NCI-H460 (cell line): Measurements from ENCODE around the gene CTR9. TPM values are rescaled to one million over a fixed set of nuclear protein-coding genes. Genes with fewer than 3 reads are reported as not detected.

Experiments
- DNase-seq: peaks from one replicate; pipeline ENCODE4 v3.0.0-alpha.2; 2016; ENCODE audit warnings: low read depth; ENCODE audit errors: extremely low read depth
- total RNA-seq: library from RNA; depleted of rRNA; stranded (reverse); fragments of >200 nt; shearing (Covaris generic); gene quantifications from 2 replicates; pipeline ENCODE4 v1.2.3, GENCODE V29; 2014

The CTR9 gene
- total RNA-seq, 1 experiment from 2014 or later = 12.2 TPM

DNA sequence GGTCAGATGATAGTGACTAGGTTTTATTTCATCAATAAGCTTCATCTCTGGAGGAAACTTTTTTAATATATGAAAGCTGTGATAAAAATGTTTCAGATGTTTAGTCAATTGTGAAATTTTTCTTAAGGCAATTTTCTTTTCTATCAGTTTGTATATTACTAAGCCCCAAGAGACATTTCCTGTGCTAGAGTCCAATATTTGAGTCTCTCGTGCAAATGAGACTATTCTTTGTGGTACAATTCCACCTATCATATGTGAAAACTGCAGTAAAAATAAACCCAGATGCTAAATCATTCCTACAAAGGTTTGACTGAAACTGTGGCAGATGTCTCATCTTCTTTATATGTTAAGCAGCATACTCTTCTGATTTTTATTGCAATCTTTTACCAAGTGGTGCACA is 28.0 kb downstream of the CTR9 start:
- no peak for DNase-seq

DNA sequence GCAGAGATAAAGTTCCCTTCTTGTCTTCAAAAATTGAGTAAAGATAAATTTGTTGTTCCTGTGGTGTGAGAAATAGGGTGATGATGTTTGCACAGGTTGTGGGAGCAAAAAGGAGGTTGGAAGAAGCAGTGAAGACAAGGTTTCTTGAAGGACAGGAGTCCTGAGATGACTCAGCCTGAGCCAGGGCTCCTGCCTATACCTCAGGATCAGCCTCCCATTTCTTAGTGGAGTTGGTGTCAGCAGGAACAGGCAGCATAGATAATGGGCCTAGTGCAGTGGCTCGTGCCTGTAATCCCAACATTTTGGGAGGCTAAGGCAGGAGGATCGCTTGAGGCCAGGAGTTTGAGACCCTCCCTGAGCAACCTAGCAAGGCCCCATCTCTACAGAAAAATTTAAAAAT is 29.0 kb downstream of the CTR9 start:
- no peak for DNase-seq

DNA sequence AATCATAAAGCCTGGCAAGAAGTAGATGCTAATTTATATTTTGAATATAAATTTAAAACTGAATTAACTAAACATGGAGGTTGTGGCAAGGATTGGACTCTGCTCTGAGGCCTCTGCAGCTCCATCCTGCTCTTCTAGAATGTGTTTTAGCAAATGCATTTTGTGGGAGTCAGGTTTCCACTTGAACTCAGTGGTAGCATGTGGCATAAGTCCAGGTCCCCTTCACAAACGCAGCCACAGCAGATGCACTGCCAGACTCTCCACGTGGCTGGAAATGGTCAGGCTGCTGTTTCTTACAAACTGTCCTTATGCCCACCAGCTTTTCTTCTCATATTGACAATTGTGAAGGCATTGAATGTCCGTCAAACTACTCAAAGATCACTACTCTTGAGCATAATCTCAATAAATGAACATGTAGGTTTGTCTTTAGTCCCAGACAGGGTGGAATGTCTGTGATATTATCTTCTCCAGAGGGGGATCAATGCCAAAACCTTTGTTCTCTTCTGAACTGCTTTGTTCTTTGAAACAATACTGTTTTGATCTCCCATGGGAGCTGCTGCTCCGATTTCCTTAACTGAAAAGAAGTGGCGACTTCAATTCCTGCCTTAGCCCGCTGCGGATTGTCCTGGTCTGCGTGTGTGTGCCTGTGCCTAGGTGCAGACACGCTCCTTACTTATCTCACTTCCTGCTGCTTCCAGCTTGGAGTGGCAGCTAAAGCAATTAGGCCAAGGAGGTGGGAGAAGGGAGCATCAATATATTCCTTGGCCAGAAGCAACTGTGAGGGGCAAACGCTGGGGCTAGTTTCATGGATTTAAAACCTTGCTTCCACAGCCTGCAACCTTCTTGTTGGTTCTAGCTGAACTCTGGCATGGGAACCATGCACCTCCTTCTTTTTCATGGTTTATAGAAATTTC is 33.4 kb downstream of the CTR9 start:
- no peak for DNase-seq

DNA sequence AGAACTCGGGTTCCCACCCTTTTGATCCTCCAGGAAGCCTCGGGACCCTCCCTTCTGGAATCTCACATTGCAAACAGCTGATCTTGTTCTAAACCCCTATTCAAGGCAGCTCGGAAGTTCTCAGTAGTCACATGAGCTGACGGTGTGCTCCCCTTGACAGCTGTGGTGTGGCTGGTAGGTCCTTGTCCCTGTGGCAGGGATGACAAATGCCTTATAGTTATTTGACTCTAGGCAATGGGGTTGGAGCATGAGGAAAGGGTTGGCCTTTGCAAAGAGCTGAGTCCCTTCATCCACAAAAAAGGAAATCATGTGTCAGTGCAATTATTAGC is 34.1 kb downstream of the CTR9 start:
- DNase-seq = no peak

DNA sequence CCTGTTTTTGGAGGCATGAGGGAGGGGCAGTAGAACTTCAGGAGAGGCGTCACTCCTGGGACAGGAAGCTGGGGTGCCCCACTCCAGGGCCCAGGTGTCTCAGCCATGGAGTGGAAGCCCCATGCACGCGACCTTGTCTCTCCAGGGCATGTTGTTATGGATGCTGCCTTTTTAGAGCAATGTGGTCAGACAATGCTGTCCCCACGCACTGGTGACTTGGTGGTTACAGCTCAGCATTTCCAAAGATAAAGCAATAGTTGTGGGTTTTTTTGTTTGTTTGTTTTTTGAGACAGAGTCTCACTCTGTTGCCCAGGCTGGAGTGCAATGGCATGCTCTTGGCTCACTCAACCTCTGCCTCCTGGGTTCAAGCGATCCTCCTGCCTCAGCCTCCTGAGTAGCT is 35.4 kb downstream of the CTR9 start:
- DNase-seq = no peak

DNA sequence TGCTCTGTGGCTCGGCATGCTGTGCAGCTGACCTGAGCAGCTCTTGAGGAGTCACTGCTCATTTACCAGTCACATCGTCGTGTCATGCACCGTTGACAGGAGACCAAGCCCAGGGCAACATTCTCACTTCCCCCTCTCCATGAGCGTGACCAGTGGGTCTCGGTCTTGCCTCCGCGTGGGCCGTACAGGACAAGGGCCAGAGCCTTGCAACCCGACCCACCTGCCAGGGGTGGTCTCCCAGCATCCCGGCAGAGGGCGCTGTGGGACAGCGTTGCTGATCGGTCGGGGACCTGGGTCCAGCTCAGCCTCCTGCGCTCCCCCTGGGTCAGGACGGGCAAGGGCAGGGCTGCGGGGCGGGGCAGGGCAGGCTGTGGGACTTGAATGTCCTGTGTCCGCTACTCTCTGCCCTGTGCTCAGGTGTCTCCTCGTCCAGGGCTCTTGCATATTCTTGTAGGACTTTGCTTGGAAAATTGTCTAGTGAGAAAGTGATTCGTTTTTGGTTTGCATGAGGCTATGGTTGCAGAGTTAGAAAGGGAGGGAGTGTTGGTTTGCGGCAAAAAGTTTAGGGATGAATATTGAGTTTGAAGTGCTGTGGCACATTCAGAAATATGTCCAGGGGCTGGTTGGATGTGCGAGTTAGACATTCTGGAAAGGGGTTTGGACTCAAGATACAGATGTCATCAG is 41.5 kb downstream of the CTR9 start:
- DNase-seq = peak; percentile 73

DNA sequence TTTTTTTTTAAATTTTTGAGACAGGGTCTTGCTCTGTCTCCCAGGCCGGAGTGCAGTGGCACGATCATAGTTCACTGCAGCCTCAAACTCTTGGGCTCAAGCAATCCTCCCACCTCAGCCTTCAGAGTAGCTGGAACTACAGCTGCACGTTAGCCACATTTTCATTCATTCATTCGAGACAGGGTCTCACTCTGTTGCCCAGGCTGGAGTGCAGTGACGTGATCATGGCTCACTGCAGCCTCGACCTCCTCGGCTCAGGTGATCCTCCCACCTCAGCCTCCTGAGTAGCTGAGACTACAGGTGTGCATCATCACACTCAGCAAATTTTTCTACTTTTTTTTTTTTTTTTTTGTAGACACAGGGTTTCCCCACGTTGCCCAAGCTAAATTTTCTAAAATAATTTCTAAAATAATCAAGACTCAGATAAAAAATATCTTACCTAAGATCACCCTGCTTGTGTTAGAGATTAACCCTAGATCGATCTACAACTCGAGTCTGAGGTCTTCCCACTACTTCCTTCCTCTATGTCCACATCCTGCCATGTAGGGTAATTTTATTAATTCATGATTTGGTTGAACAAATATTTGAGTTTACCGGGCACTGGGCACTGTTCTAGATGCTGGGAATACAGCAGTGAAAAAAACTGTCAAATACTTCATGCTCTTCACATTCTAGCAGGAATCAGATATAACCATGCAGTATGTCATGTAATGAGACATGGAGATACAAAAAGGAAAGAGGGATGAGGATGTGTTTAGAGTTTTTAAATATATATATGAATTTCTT is 42.6 kb downstream of the CTR9 start:
- DNase-seq = no peak

DNA sequence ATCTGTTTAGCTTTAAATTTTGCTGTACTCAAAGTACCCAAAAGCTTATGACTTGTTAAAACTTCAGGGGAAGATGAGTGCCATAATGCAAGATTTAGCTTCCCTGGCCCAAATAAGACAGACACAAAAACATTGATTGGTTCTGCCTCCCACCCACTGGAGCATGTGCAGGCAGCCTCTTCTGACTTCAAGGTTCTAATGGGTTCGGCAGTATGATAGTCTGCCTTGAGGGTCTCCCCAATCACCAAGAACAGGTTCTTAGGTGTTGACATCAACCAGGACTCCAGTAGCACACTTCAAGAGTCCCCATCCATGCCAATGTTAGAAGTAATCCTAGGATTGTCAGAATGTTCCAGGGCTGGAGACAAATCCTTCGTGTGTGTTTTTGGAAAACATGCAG is 45.1 kb downstream of the CTR9 start:
- no peak for DNase-seq

DNA sequence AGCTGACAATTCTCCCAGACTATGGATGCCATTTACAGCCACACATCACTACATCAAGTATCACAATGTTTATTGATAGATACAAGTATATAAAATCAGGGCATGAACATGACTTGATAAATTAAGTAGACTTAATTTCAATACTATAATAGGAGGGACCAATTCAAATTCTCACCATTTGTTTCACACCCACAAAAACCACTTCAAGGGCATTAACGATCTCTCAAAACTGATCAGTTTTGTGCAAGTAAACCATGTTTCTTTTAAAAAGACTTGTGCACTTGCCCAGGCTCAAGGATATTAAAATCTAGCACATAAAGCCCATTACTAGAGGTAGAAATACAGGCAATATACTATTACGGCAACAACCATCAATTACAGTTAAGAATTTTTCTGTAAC is 46.0 kb downstream of the CTR9 start:
- no peak for DNase-seq

DNA sequence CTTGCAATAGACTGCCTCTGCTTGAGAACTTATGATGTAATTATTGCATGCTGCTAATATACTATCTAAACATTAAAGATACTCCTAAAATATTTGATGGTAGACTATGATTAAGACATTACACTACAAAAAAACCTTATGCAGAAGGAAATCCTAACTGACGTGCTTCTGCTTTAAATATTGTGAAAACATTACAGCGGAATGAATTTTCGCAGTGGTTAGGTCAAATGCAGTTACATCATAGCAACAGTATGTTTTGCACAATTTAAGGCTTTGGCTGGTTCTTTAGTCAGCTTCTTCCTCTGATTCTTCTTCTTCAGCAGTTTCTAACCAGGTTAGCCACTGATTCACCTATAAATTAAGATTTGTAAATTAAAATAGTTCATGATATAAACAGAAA is 46.5 kb downstream of the CTR9 start:
- no peak for DNase-seq

DNA sequence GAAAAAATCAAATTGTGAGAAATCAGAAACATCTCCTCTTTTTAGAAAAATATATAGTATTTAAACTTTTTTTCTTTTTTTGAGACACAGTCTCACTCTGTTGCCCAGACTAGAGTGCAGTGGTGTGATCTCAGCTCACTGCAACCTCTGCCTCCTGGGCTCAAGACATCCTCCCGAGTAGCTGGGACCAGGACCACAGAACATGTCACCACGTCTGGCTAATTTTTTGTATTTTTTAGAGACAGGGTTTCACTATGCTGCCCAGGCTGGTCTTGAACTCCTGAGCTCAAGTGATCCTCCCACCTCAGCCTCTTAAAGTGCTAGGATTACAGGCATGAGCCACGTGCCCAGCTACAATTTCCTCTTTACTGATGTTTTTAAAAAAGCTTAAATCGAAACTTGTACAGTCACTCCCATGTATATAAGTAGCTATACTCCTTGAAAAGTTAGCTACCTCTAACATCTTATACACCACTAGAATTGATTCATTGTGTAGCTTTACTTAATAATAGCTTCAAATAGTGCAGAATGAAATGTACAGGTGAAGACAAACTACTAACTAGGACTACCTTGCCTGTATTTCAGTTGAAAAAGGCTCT is 47.4 kb downstream of the CTR9 start:
- DNase-seq = no peak

DNA sequence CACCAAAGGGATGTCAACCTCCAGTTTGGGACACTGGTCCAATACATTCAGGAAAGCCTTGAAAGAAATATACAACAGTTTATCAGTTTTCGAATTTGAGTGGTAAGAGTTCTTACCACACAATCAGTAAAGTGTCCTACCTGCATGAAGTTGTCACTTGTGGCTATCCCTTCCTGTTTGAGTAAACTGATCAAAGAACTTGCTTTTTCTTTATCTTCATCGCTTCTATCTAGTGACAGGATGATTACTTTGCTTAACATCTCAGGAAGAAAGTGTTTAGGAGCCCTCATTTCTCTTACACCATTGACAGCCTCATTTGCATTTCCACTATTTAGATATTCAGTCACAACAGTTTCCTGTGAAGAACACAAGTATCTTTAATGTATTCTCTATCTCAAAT is 49.2 kb downstream of the CTR9 start:
- no peak for DNase-seq

DNA sequence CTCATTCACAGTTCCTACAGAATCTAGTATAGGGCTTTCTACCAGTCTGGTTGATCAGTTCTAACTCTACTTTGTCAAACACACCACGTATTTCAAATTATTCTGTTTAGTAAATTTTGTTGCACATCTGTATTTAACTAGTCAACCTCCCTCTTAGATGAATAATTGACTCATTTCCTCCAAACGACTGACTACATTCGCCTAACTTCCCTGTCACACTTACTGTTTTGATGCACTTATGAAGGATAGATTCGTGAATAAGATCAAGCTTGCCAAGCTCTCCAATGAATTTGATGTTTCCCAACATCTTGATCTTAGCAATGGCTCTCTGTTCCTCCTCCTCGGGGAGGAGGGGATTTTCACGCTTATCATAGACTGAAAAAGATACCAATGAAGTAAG is 52.6 kb downstream of the CTR9 start:
- DNase-seq = no peak

DNA sequence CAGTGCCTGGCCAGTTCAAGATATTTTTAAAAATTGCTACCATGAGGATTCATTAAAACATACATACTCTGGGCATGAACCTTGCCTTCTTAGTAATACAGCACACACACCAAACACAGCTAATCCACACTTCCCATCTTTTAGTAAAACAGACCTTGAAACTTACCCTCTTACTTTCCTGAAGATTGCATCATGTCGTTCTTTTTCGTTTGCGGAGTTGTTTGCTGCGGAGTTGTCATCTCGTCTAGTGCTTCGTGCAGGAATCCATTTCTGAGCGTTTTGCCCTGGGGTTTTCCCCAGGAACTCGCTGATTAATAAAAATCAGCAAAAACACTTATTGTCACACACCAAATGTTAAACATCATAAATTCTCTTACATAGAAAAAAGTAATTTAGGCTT is 54.7 kb downstream of the CTR9 start:
- no peak for DNase-seq

DNA sequence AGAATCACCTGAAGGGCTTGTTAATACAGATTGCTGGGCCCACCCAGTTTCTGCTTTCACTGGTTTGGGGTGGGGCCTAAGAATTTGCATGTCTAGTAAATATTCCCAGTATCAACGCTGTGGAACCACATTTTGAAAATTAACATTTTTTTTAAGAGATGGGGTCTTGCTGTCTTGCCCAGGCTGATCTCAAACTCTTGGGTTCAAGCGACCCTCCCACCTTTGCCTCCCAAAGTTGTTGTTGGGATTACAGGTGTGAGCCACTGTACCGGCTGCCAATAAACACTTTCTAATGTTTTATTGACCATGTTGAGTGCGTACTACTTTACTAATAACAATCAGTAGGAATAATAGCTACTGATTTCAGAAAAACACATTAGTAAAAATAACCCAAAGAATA is 55.2 kb downstream of the CTR9 start:
- no peak for DNase-seq

DNA sequence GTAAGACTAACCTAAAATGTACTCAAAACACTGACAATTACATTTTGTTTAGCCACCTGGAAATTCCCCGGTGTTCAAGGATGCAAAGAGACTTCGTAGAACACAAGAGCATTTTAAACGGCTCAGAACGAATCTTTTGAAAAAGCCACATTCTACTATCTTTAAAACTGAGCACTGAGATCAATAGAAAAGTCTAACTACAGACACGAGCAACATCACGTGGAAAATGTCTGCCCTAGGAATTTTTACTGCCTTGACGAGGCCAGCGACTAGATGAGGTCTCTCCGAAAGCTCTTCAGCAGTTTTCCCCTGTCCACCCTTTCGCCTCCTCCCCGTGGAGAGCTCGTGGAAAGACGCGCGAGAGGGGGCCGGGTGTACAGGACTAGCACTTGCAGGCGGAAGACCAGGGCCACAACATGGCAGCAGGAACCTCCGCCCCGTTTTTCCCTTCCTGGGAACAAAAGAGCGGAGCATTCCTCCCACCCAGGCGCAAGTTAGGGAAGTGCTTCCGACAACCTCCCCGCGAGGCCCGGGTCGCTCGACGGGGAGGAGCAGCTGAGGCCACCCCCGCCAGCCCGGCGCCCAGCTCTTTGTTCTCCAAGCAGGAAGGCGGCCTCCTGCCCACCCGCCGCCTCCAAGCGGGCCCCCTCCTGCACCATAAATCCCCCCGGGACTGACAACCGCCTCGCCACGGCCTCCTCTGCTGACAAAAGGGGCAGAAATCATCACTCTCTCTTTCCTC is 56.6 kb downstream of the CTR9 start:
- DNase-seq = no peak

DNA sequence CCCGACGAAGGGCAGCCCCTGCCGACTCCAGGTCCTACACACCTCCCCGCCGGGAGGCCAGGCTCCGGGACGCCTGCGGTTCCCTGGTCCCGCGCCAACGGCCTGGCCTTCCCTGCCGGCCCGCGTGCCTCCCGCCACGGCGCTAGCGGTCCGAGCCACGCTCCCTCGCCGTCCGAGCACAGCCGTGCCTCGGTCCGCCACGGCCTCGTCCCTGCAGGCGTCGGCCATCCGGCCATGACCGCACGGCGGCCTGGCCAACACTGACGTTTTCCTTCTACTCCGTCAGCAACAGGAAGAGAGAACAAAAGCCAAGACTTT is 57.1 kb downstream of the CTR9 start:
- no peak for DNase-seq

DNA sequence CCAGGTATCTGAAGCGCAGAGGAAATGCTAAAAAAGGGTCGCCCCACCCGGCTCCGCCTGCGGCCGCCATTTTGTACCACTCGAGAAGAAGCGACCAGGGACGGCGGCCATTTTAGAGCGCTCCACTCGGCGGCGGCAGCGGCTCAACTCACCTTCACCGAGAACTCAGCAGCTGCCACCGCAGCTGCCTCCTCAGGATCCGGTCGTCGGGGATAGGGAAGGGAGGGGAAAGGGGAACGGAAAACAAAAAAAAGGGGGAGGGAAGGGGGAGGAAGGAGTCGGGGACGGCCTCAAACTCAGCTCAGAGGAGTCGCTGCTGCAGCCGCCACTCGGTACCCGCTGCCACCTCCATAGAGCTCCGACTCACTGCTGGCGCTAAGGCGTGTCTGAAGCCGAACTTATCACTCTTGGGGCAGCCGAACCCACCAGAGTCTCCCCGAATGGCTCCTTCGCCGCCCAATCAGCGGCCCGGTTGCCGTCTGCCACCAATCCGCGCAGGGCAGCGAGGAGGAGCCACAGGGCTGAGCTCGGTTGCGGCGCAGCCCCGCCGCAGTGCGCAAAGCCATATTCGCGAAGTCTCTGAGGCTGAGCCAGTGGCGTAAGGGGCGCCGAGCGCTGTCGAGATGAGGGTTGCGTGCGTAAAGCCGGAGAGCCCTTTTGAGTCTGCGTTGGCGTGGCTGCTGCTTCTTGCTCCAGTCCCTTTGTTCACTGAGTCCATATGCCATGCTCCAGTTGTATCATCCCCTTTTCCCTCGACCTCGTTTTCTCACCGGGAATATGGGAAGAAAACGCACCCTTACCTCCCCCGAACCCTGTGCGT is 57.7 kb downstream of the CTR9 start, which contains the start of gene EIF4G2:
EIF4G2 (minus strand) TSS at position 374 of the 820 bp plus-strand sequence.
- peak; percentile 96 for DNase-seq

DNA sequence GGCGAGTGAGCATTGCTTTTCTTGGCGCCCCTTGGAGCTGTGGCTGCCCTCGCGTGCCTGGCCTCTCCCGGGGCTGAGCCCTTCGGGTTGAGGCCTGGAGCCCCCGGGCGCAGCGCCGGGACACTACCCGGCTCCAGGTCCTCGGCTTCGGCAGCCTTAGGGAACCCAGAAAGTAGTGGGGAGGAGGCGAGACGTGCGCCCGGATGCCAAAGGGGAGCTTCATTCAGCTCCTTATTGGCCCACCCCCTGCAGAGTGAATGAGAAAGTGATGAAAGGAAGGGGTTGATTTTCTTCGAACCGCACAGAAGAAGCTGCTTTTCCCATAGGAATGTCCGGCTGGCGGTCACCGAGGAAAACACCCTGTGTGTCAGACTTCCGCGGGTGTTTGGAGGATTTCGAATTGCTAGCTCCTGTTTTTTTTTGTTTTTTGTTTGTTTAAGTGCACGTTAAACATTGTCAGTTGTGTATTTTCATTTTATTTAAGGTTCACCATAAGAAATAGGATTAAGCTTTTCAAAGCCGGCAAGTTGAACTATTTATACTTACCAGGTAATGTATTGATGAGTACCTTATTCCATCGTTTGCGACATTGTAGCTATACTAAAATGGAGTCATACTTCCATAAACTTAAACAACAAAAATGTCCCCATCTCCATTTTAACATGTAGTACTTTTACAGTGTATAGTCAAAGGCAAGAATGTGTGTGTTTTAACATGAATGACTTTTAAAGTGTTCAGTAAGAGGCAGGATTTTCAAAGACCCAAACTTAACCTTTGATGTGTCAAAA is 58.5 kb downstream of the CTR9 start:
- peak; percentile 28 for DNase-seq
